ENCODE results near the gene SLC39A3. TPM values are rescaled to one million over a fixed set of nuclear protein-coding genes. Genes with fewer than 3 reads are reported as not detected.

SLC39A3 gene
- total and polyA plus RNA-seq, 5 donors from 2014 or later: 14.6 to 41.8 (median 35.2) TPM

DNA sequence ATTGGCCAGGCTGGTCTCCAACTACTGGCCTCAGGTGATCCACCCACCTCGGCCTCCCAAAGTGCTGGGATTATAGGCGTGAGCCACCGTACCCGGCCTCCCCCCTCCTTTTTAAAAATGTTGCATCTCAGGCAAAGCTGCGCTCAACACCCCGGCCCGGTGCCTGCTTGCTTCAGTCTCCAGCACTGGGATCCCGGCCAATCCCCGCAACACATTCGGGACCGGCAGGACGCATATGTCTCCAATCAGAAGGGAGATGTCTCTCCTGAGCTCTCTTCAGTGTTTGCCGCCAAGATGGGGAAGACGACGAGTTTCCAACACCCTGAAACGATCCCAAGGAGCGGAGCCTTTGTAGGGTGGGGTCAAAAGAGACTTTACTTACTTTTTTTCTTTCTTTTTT lies 53.5 kb downstream of the SLC39A3 start:
- no peaks in the 10 kb centered on the region for H3K36me3 ChIP-seq (ENCODE audit: control insufficient read depth, insufficient read depth, low read length)
- no peak for DNase-seq
- no peaks in the 10 kb centered on the region for H3K4me1 ChIP-seq (ENCODE audit: control insufficient read depth, insufficient read depth, low read length, poor library complexity, severe bottlenecking)
- Mint-ChIP-seq H3K36me3 (peaks cover 2% of the 10 kb centered on the region), H3K9me3 (no peaks in the 10 kb centered on the region), H3K4me3 (no peak overlapping the region), H3K4me1 (no peaks in the 10 kb centered on the region), H3K27me3 (no peaks in the 10 kb centered on the region), H3K27ac (no peak overlapping the region)
- no peaks in the 10 kb centered on the region for H3K9me3 ChIP-seq (ENCODE audit: control insufficient read depth in 2 of 2, low read length in 2 of 2)
- no peak overlapping the region for H3K27ac ChIP-seq (ENCODE audit: insufficient read depth, low read length, poor library complexity, severe bottlenecking)
- H3K27me3 ChIP-seq (ENCODE audit: control insufficient read depth, insufficient read depth, low read length): no peaks in the 10 kb centered on the region
- H3K4me3 ChIP-seq (ENCODE audit: low read depth, low read length): no peak overlapping the region
- no peak for ATAC-seq (ENCODE audit: low read depth in 2 of 2)

DNA sequence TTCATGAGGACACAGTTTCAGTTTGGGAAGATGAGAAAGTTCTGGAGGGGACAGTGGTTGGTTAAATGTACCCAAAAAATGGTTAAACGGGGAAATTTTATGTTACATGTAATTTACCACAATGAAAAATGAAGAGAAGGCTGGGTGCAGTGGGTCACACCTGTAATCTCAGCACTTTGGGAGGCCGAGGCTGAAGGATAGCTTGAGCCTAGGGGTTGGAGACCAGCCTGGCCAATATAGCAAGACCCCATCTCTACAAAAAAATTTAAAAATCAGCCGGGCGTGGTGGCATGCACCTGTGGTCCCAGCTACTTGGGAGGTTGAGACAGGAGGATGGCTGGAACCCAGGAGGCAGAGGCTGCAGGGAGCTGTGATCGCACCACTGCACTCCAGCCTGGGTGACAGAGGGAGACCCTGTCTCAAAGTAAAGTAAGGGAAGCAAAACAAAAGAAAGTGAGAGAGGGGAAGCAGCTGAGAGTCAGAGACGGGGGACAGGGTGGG lies 54.6 kb downstream of the SLC39A3 start:
- no peaks in the 10 kb centered on the region for H3K27me3 Mint-ChIP-seq
- Histone ChIP-seq H3K27ac (ENCODE audit: insufficient read depth, low read length, poor library complexity, severe bottlenecking) (no peak overlapping the region), H3K36me3 (ENCODE audit: control insufficient read depth, insufficient read depth, low read length) (no peaks in the 10 kb centered on the region), H3K4me1 (ENCODE audit: control insufficient read depth, insufficient read depth, low read length, poor library complexity, severe bottlenecking) (no peaks in the 10 kb centered on the region), H3K4me3 (ENCODE audit: low read depth, low read length) (no peak overlapping the region), H3K9me3 (ENCODE audit: control insufficient read depth in 2 of 2, low read length in 2 of 2) (no peaks in the 10 kb centered on the region), H3K27me3 (ENCODE audit: control insufficient read depth, insufficient read depth, low read length) (no peaks in the 10 kb centered on the region)
- H3K9me3 Mint-ChIP-seq: no peaks in the 10 kb centered on the region
- no peak overlapping the region for H3K4me3 Mint-ChIP-seq
- H3K4me1 Mint-ChIP-seq: no peaks in the 10 kb centered on the region
- DNase-seq (no peak), ATAC-seq (ENCODE audit: low read depth in 2 of 2) (no peak)
- H3K27ac Mint-ChIP-seq: peak overlapping the region in 1 of 3 donors; percentile 48
- H3K36me3 Mint-ChIP-seq: peaks cover 2% of the 10 kb centered on the region

GRCh38 chr19:2683430-2684003 lies 56.3 kb downstream of the SLC39A3 start:
- Histone ChIP-seq H3K36me3 (ENCODE audit: control insufficient read depth, insufficient read depth, low read length) (no peaks in the 10 kb centered on the region), H3K9me3 (ENCODE audit: control insufficient read depth in 2 of 2, low read length in 2 of 2) (no peaks in the 10 kb centered on the region), H3K27me3 (ENCODE audit: control insufficient read depth, insufficient read depth, low read length) (no peaks in the 10 kb centered on the region), H3K4me3 (ENCODE audit: low read depth, low read length) (no peak overlapping the region), H3K4me1 (ENCODE audit: control insufficient read depth, insufficient read depth, low read length, poor library complexity, severe bottlenecking) (no peaks in the 10 kb centered on the region), H3K27ac (ENCODE audit: insufficient read depth, low read length, poor library complexity, severe bottlenecking) (no peak overlapping the region)
- DNase-seq (no peak), ATAC-seq (ENCODE audit: low read depth in 2 of 2) (no peak)
- peaks cover 5% of the 10 kb centered on the region for H3K36me3 Mint-ChIP-seq
- H3K4me1 Mint-ChIP-seq: no peaks in the 10 kb centered on the region
- H3K4me3 Mint-ChIP-seq: peak overlapping the region in 1 of 4 donors; percentile 84
- H3K27me3 Mint-ChIP-seq: no peaks in the 10 kb centered on the region
- H3K27ac Mint-ChIP-seq: no peak overlapping the region
- H3K9me3 Mint-ChIP-seq: peaks cover 0 to 1% (median 0%) of the 10 kb centered on the region in 7 donors

Other genes starting within 250 kb of the SLC39A3 start
- 1.4 TPM for gene GNG7, start 37.3 kb downstream of the SLC39A3 start, total RNA-seq
- gene GNG7, start 37.3 kb downstream of the SLC39A3 start, polyA plus RNA-seq: 1 to 10 TPM in 3 of 4 donors, under 1 TPM in 1; 0.65 to 1.6 (median 1.1) TPM
- gene DIRAS1, start 18.6 kb downstream of the SLC39A3 start, total RNA-seq: not detected
- gene DIRAS1, start 18.6 kb downstream of the SLC39A3 start, polyA plus RNA-seq: not detected
- gene SGTA, start 43.3 kb upstream of the SLC39A3 start, total RNA-seq: 35.7 TPM
- gene SGTA, start 43.3 kb upstream of the SLC39A3 start, polyA plus RNA-seq: 10 to 100 TPM; 28.2 to 35.3 (median 31.5) TPM
- 26.5 TPM for gene THOP1, start 45.5 kb upstream of the SLC39A3 start, total RNA-seq
- gene THOP1, start 45.5 kb upstream of the SLC39A3 start, polyA plus RNA-seq: 10 to 100 TPM; 20.0 to 28.0 (median 23.3) TPM
- gene ZNF554, start 79.9 kb upstream of the SLC39A3 start, total RNA-seq: 3.3 TPM
- gene ZNF554, start 79.9 kb upstream of the SLC39A3 start, polyA plus RNA-seq: 1 to 10 TPM; 1.8 to 6.1 (median 3.5) TPM
- 3.0 TPM for gene ZNF555, start 101.5 kb upstream of the SLC39A3 start, total RNA-seq
- 1 to 10 TPM; 2.0 to 7.3 (median 7.1) TPM for gene ZNF555, start 101.5 kb upstream of the SLC39A3 start, polyA plus RNA-seq
- not detected for gene ZNF556, start 127.3 kb upstream of the SLC39A3 start, total RNA-seq
- not detected for gene ZNF556, start 127.3 kb upstream of the SLC39A3 start, polyA plus RNA-seq
- gene ZNF57, start 160.9 kb upstream of the SLC39A3 start, total RNA-seq: 3.0 TPM
- gene ZNF57, start 160.9 kb upstream of the SLC39A3 start, polyA plus RNA-seq: 1 to 10 TPM; 3.2 to 7.6 (median 4.7) TPM
- gene ZNF77, start 205.0 kb upstream of the SLC39A3 start, total RNA-seq: 2.4 TPM
- gene ZNF77, start 205.0 kb upstream of the SLC39A3 start, polyA plus RNA-seq: 1 to 10 TPM in 3 of 4 donors, under 1 TPM in 1; 0.48 to 3.0 (median 2.3) TPM
- not detected for gene TLE6, start 237.5 kb upstream of the SLC39A3 start, total RNA-seq
- not detected for gene TLE6, start 237.5 kb upstream of the SLC39A3 start, polyA plus RNA-seq